H1 (cell line): ENCODE results near the gene SH2D4B.

ENCODE experiments used
- CHD1 ChIP-seq: IDR thresholded peaks from 2 replicates; pipeline ENCODE4 v1.6.1; 2012; ENCODE audit warnings: low read depth, low read length, improper control_type of control experiment
- CTCF ChIP-seq, 3 experiments: IDR thresholded peaks; 1 replicate in 2 of 3; 2 replicates in 1 of 3; pipeline versions ENCODE4 v1.5.1 to v1.6.1; 2011; ENCODE audit warnings: low read length in 3 of 3, mild to moderate bottlenecking in 3 of 3, inconsistent platforms in 2 of 3, low read depth in 1 of 3, moderate library complexity in 1 of 3; ENCODE audit not compliant: insufficient read depth in 1 of 3; ENCODE audit errors: control extremely low read depth in 1 of 3
- EP300 ChIP-seq, 2 experiments: IDR thresholded peaks; 1 replicate in 1 of 2; 2 replicates in 1 of 2; pipeline ENCODE4 v1.6.1; 2011 to 2012; ENCODE audit warnings: low read depth in 2 of 2, low read length in 2 of 2, mild to moderate bottlenecking in 2 of 2, borderline replicate concordance in 1 of 2, inconsistent platforms in 1 of 2, moderate library complexity in 1 of 2
- EZH2 ChIP-seq: fragments of 200-600 bp; sonication (generic); IDR thresholded peaks from 2 replicates; pipeline ENCODE4 v1.7.1; 2012; ENCODE audit warnings: low read depth, mild to moderate bottlenecking, moderate library complexity, low read length, inconsistent platforms; ENCODE audit not compliant: severe bottlenecking
- MAX ChIP-seq: IDR thresholded peaks from 2 replicates; pipeline ENCODE4 v1.6.1; 2012; ENCODE audit warnings: inconsistent platforms
- POLR2A ChIP-seq, 2 experiments: IDR thresholded peaks; 1 replicate in 1 of 2; 2 replicates in 1 of 2; pipeline ENCODE4 v1.6.1; 2011; ENCODE audit warnings: low read depth in 2 of 2, low read length in 2 of 2, mild to moderate bottlenecking in 2 of 2; ENCODE audit errors: control extremely low read depth in 1 of 2
- POLR2AphosphoS5 ChIP-seq: IDR thresholded peaks from 2 replicates; pipeline ENCODE4 v1.6.1; 2011; ENCODE audit warnings: low read depth, low read length
- SIX5 ChIP-seq: IDR thresholded peaks from 2 replicates; pipeline ENCODE4 v1.6.1; 2011; ENCODE audit warnings: mild to moderate bottlenecking, low read depth, low read length
- SRF ChIP-seq: IDR thresholded peaks from 2 replicates; pipeline ENCODE4 v1.6.1; 2011; ENCODE audit warnings: mild to moderate bottlenecking, low read depth, low read length, moderate library complexity
- TAF1 ChIP-seq: IDR thresholded peaks from 2 replicates; pipeline ENCODE4 v1.6.1; 2011; ENCODE audit warnings: mild to moderate bottlenecking, low read depth, low read length
- TCF12 ChIP-seq: IDR thresholded peaks from 2 replicates; pipeline ENCODE4 v1.6.1; 2011; ENCODE audit warnings: low read depth, mild to moderate bottlenecking, low read length

- TF ChIP-seq EZH2 (no peak), TCF12 (no peak), CTCF (IDR thresholded peaks at IDR 0.05; ENCODE audit: control extremely low read depth in 1 of 3, insufficient read depth in 1 of 3, low read depth in 1 of 3, low read length in 3 of 3) (peak; percentile 83 to 88 (median 86)), POLR2A (IDR thresholded peaks at IDR 0.05; ENCODE audit: control extremely low read depth in 1 of 2, low read depth in 2 of 2, low read length in 2 of 2) (no peak), EP300 (IDR thresholded peaks at IDR 0.05; ENCODE audit: borderline replicate concordance in 1 of 2, low read depth in 2 of 2, low read length in 2 of 2) (no peak), SRF (no peak), SIX5 (no peak), MAX (0 out of 2 replicates have a peak, but pooled peaks have one; percentile 40), TAF1 (no peak), CHD1 (no peak), POLR2AphosphoS5 (no peak)
Observed at GRCh38 chr10:80662429-80663261, 124.9 kb downstream of the SH2D4B start.
